Activated gamma-delta T cell treated with anti-CD3 and anti-CD28 coated beads, Interleukin-2, amount 50 U/mL, for 16 hours (primary cell): Measurements from ENCODE around the gene CLCN6.

Experiments used
- DNase-seq: peaks from one replicate; pipeline ENCODE4 v3.0.0-alpha.2; 2020; ENCODE audit warnings: low read depth

The CLCN6 gene

GRCh38 chr1:11855430-11855829, 49.4 kb downstream of the CLCN6 start:
- no peak for DNase-seq

- DNase-seq = no peak
Measured at GRCh38 chr1:11856698-11857097, 50.7 kb downstream of the CLCN6 start.

GRCh38 chr1:11857164-11857851, 51.3 kb downstream of the CLCN6 start:
- no peak for DNase-seq

- DNase-seq = no peak
Measured at GRCh38 chr1:11858158-11858557, 52.2 kb downstream of the CLCN6 start.

GRCh38 chr1:11858613-11858967, 52.6 kb downstream of the CLCN6 start, which contains the start of gene NPPB:
TSS of gene NPPB (minus strand) at chr1:11858945. CDS start at chr1:11858833, 112 bp downstream.
- DNase-seq = no peak

DNA sequence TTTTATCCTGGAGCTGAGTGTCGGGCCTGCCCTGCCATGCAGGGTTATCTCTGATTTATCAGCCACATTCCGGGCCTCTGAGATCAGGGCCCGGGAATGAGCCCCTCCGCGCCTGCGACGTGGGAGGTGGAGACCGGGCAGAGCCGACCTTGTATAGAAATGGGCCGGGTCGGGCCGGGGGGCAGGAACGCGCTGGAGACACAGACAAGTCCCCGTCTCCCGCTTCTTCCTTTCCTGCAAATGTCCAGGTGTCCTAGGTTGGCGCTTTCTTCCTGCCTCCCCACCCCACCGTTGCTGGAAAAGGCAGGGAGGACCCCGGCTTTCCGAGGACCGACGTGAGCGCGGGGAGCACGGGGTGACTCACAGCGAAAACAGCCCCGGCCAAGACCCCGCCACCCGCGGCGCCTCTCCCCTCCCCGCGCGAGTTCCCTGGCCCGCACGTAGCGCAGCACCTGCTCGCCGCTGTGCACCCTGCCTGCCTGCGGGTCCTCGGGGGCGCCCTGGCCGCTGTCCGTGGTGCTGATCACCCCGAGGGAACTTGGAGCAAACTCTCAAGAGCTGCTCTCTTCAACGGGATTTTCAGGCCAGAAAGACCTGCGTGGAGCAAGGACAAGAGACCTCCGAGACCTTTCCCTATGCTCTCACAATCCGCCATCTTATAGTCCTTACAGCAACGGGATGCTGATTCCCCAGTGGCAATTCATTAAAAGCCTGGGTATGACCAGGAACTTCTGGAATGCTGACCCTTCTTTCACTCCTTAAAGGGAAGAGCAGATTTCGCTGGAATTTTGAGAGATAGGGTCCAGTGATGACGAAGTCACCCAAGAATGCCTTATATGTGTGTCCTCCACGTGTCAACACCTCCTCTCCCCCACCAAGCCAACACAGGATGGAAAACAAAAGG, 53.2 kb downstream of the CLCN6 start:
- DNase-seq = peak; percentile 52

DNA sequence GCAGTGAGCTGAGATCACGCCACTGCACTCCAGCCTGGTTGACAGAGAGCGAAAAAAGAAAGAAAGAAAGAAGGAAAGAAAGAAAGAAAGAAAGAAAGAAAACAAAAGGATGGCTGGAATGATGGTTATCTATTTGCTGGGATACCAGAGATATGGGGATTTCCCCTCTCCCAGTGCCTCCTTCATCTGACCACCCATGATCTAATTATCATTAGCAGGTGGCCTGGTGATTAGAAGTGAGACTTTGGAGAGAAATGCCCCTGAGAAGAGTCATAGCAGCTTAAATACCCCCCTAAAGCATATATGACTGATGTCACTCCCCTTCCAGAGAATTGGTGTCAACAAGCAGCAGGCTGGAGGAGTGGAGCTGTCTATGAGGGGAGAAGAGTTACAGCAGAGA, 54.1 kb downstream of the CLCN6 start:
- no peak for DNase-seq

DNA sequence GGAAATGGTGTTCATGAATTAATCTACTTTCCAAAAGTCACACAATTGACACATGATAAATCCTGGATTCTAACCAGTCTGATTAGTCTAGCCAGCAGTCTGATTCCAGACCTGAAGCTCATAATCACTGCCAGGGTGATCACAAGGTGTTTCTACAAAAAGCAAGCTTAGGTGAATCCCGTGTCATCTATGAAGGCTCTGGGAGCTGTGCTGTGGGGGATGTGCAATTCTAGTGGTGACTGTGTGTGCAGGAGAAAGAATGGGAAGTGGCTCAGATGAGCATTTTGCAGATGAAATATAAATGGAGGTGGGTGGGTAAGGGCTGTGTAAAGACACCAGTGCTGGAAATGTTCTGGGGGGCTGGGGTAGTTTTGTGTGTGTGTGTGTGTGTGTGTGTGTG, 54.6 kb downstream of the CLCN6 start:
- no peak for DNase-seq

GRCh38 chr1:11862890-11863289, 56.9 kb downstream of the CLCN6 start:
- DNase-seq = no peak

DNA sequence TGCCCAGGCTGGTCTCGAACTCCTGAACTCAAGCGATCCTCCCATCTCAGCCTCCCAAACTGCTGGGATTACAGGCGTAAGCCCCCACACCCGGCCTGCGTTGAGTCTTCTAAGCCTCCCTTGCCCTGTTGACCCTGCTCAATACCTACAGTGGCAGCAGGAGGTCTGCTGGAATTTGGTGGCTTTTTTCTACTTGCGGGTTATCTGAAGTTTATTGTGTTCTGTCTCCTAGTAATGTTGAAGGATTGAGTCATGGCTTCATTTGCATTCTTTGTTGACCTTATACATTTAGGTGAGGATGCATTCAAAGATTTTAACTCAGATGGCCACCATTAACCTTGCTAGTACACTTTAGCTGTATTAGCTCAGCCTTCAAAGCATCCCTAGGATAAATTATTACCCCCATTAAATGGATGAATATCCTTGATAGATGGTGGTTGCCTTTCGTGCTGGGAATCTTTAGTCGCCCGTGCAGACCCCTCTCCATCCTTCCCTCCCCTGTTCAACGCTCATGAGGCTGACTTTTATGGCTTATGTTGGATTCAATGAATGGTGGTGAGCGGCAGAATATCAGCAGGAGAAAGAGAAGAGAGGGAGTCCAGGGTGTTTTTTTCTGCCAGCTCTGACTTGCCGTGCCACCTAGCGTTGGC, 62.5 kb downstream of the CLCN6 start:
- DNase-seq = no peak

DNA sequence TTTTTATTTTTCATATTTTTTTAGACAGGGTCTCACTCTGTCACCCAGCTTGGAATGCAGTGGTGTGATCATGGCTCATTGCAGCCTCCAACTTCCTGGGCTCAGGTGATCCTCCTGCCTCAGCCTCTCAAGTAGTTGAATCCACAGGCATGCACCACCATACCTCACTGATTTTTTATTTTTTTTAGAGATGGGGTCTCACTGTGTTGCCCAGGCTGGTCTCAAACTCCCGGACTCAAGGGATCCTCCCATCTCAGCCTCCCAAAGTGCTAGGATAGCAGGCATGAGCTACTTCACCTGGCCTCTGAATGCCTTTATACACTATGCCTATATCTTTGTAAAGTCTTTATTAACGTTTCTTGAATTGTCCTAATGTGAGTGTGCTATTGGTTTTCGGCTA, 63.1 kb downstream of the CLCN6 start:
- DNase-seq = no peak

GRCh38 chr1:11869650-11870207, 63.7 kb downstream of the CLCN6 start:
- no peak for DNase-seq

DNA sequence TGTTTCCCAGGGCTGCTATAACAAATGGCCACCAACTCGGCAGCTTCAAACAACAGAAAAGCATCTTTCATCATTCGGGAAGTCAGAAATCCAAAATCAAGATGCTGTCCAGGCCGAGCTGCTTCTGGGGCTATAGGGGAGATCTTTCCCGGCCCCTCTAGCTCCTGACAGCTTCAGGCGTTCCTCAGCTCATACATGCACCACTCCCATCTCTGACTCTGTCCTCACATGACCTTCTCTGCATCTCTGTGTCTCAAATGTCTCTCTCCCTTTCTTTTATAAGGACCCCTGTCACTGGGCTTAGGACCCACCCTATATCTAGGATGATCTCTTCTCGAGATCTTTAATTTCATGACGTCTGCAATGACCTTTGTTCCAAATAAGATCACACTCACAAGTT, 66.6 kb downstream of the CLCN6 start:
- DNase-seq = no peak

DNA sequence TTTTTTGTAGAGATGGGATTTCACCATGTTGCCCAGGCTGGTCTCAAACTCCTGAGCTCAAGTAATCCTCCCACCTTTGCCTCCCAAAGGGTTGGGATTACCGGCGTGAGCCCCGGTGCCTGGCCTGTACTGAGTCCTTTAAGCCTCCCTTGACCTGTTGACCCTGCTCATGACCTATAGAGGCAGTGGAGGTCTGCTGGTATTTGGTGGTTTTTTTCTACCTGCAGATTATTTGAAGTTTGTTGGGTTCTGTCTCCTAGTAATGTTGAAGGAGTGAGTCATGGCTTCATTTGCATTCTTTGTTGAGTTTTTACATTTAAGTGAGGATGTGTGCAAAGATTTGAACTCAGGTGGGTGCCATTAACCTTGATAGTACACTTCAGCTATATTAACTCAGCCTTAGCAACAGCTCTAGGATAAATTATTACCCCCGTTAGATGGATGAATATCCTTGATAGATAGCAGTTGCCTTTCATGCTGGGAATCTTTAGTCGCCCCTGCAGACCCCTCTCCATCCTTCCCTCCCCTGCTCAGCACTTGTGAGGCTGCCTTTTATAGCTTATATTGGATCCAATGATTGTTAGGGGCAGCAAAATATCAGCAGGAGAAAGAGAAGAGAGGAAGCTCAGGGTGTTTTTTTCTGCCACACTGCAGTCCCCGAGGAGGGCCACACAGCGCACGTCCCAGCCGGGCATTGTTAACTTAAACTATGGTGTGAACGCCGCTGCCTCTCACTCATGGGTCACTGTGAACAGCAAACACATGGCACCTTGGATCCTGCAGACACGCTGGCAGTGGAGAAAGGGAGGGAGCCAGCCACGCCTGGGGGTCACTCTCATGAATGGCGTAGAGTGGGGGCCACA, 67.6 kb downstream of the CLCN6 start:
- DNase-seq = no peak

DNA sequence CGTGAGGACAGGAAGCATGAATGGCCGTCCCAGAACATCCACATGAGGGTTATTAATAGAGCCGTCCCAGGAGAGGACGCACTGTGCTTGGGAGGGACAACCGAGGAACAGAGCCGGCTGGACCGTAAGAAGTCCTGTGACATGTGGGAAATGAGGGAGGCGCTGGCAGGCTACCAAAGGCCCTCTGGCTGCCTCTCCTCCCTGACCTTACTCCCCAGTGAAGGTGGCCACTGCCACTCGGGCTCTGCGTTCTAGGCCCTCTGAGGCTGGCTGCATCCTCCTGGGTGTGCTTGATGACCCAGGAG, 68.2 kb downstream of the CLCN6 start:
- no peak for DNase-seq

DNA sequence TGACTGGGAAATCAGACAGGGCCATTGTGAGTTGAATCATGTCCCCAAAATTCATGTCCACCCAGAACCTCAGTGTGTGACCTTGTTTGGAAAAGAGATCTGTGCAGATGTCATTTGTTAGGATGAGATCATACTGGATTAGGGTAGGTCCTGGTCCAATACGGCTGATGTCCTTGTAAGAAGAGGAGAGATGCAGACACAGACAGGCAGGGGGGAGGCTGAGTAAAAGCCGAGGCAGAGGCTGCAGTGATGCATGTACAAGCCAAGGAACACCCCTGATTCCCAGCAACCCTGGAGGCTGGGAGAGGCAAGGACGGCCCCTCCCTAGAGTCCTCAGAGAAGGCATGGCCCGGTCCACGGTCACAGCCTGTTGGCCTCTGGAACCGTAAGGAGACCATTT, 68.6 kb downstream of the CLCN6 start:
- no peak for DNase-seq

GRCh38 chr1:11875094-11875493, 69.1 kb downstream of the CLCN6 start:
- DNase-seq = no peak

- no peak for DNase-seq
Measured at GRCh38 chr1:11877074-11877473, 71.1 kb downstream of the CLCN6 start.

GRCh38 chr1:11878081-11878890, 72.3 kb downstream of the CLCN6 start:
- DNase-seq = no peak

- DNase-seq = no peak
Measured at GRCh38 chr1:11878891-11879190, 72.8 kb downstream of the CLCN6 start.
